GM21717 (cell line): ENCODE data around the gene ANXA8L1.
"Not testable (repeated sequence)": the region's sequence is repeated elsewhere in the genome, so short reads cannot be mapped to it uniquely, and the experiment has no call there.

Source experiments
- ATAC-seq: cut with Tn5 transposase; IDR thresholded peaks from one replicate; pipeline ENCODE4 v1.9.1; 2021; ENCODE audit warnings: mild to moderate bottlenecking, moderate library complexity; ENCODE audit not compliant: unreplicated experiment

The ANXA8L1 gene, protein sequence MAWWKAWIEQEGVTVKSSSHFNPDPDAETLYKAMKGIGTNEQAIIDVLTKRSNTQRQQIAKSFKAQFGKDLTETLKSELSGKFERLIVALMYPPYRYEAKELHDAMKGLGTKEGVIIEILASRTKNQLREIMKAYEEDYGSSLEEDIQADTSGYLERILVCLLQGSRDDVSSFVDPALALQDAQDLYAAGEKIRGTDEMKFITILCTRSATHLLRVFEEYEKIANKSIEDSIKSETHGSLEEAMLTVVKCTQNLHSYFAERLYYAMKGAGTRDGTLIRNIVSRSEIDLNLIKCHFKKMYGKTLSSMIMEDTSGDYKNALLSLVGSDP

DNA sequence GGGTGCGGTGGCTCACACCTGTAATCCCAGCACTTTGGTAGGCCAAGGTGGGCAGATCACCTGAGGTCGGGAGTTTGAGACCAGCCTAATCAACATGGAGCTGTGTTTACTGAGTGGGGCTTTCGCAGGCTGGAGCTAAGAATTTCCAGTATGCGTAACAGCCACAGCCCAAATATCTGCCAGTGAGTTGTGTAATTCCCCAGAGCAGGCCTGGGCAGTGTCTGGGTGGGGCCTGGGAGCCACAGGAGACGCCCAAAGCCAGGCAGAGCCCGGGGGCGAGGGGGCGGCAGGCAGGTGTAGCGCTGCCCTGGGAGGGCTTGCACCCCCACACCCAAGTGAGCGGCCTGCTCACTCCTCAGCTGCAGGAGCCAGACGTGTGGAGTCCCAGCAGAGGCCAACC, at the start of gene ANXA8L1:
Gene ANXA8L1, plus strand, starts transcription at position 371 of the 400 bp plus-strand sequence. CDS start 76 bp downstream, outside the sequence.
- not testable (repeated sequence) for ATAC-seq

DNA sequence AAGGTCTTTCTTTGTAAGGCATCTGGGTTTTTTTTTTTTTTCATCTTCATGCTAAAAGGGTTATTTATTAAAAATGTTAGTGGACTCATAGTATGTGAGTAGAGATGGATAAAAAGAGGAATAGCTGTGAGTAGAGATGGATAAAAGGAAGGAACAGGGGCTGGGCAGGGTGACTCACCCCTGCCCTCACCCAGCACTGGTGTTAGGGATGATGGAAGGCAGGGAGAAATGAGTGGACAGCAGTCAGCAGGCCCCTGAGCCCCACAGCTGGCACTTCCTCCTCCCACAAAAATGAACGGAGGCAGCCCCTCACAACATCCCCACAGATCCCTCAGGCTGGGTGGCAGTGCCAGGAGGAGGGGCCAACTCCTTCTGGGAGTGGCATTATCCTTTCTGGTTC, 49.5 kb upstream of the ANXA8L1 start:
- ATAC-seq: no peak

DNA sequence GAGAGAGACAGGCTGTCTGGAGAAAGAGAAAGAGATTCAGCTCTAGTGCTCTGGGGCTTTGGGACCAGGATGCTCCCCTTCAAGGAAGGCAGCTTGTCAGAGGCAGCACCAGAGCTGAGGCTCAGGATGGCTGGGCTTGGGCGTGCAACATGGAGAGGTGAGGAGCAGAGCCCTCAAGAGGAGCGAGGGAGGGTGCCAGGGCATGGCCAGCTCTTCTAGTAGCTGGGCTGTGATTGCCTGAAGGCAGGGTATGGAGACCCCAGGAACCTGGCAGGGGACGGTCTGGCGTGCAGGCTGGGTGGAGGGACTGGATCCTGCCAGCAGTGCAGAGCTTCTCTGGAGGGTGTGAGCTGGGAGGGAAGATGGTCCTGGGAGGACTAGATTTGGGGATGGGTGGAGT, 48.6 kb upstream of the ANXA8L1 start:
- no peak for ATAC-seq

DNA sequence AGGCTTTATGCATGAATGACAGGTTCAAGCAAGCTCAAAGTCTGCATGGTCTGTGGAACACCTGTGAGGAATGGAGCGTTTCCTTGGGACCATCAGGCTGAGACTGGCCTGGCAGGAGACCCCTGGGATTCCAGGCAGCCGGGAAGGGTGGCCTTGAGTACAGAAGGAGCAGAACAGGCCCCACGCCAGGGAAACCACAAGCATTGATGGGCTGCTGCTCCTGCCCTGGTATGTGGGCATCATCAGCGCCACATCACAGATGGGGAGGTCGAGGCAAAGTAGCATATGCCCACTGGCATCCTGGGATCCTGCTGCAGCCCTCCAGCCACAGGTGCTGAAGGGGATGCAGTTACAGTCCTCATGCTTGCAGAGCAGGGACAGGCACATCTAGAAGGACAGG, 47.9 kb upstream of the ANXA8L1 start:
- no peak for ATAC-seq

DNA sequence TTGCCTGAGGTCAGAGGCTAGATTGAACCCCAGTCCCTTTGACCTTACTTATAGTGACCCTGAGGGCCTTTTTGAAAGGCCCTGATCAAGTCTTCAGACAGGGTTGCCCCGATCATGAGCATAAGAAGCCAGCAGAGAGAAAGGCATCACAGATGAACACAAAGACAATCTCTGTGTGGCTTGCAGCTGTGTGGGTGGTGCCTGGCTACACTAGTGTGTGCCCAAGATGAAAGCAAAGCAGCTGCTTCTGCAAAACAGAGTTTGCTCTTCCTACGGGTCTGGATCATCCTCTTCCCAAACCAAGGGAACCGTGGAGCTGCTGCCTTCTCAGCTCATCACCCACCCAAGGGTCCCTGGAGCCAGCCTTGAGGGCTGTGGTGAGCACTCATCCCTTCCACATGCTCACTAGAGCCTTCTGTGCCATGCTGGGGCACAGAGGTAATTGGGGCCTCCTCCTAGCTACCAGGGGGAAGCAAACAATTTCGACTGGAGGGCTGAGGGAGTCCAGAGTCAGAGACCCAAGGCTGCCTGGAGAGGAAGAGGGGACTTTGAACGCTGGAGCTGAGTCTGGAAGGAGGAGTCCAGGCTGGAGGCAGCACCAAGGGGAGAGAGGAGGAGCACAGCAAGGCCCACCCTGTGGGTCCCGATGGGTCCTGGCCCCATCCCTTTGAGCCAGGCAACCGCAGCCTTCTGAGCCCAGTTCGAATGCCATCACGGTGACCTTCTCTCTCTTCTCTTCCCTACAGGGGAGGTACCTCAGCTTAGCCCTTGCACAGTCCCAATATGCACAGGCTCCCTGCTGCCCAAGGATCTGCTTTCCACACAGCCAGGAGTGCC, 46.5 kb upstream of the ANXA8L1 start:
- ATAC-seq: no peak

DNA sequence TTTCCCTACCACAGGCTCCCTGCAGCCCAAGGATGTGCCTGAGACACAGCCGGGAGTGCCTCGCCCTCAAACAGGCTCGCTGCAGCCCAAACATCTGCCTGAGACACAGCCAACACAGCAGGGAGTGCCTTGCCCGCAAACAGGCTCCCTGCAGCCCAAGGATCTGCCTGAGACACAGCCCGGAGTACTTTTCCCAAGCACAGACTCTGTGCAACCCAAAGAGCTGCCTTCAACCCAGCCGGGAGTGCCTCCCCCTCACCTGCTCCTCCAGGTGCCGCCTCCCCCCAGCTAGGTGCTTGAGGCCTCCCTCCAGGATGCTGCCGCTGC, 45.9 kb upstream of the ANXA8L1 start:
- ATAC-seq: no peak

DNA sequence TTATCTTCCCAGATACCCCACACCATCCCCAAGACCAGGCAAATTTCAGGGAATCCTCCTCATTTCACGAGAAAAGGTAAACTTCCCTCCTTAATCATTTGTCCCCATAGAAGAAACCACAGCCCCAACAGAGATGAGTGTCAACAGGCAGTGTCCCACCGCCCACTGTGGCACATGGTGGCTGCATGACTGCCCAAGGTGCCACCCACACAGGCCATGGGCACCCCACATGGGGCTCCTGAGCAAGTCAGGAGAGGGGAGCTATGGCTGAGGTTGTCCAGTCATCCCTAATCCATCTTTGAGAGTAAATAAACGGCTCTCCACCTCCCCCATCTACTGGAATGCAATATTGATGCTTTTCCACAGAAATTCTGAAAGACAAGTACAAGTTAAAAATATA, 44.7 kb upstream of the ANXA8L1 start:
- ATAC-seq: no peak

DNA sequence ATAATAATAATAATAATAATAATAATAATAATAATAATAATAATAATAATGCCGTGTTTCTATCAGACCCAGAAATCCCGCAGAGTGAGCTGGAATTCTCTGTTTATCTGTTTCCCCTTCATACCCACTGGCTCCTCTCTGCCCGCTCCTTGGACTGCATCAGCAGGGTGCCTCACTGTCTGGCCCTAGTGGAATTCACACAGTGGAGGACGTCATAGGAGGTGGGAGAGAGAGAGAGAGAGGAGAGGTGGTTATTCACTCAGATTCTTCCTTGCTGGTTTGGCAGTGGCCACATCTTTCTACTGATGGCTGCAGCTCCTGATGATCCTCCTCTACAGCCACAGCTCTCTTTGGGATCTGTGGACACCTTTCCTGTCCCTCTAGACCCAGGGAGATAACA, 10.1 kb upstream of the ANXA8L1 start:
- not testable (repeated sequence) for ATAC-seq

DNA sequence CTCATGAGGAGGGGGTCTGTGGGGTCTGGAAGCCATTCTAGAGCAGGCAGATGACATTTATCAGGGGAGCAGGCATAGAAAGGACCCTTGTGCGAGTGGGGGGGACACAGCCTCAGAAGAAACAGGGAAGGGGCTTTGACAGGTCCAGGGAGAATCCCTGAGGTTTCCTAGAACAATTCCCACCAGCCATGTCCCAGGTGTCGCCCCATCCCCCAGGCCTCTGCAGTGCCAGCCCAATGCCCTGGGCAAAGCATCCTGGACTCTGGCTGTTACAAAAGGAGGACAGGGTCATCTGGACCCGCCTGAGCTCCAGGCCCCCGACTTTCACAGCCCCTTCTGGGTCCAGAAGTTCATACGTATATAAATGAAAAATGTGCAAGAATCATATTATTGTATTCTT, 8.4 kb upstream of the ANXA8L1 start:
- ATAC-seq: not testable (repeated sequence)

DNA sequence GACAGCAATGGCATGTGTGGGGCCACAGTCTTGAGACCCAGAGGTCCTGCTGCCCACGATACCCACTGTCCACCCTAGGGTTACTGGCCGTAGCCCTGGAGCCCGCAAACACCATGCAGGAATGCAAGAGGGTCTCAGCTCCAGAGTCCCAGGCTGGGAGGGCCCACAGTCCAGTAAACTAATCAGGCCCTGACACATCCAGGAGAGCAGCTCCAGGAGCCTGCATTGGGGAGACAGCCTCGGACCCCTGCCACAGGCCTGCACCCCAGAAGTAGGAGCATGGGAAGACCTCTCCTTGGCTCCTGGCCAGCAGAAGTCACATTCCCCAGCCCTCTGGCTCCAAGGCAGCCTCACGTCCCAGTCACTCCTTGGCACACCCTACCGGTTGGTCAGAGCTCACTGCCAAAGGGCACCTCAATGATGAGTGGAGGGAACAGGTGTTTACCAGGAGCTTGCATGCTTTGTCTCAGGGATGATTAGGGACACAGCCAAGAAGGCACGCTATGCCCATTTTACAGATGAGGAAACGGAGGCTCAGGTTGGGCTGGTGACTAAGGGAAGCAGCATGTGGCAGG, 7.8 kb upstream of the ANXA8L1 start:
- not testable (repeated sequence) for ATAC-seq

DNA sequence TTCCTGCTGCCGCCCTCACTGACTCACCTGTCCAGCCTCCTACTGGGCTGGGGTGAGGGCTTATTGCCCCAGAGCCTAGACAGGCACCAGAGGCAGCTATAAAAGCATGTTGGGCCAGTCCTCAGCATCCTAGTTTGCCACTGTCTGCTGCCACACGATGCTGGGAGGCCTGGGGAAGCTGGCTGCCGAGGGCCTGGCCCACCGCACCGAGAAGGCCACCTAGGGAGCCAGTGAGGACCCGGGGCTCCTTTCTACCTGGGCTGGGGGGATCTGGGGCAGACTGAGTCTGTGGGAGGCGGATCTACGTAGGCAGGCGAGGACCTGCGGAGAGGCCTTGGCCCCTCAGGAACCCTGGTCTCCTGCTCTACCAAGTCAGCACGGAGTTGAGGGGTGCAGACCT, 6.6 kb upstream of the ANXA8L1 start:
- ATAC-seq: not testable (repeated sequence)

DNA sequence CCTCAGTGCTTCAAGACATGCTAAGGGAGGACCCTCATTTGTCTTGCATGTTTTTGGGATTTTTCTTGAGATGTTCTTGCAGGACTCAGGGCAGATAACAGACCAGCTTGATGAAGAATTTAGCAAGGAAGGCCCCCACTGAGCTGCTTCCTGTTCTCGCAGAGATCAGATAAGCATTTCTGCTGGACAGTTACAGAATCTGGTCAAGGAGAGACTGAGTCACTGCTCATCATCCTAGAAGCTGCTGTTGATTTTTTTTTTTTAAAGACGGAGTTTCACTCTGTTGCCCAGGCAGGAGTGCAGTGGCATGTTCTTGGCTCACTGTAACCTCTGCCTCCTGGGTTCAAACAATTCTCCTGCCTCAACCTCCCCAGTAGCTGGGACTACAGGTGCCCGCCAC, 1.2 kb upstream of the ANXA8L1 start:
- ATAC-seq: not testable (repeated sequence)

DNA sequence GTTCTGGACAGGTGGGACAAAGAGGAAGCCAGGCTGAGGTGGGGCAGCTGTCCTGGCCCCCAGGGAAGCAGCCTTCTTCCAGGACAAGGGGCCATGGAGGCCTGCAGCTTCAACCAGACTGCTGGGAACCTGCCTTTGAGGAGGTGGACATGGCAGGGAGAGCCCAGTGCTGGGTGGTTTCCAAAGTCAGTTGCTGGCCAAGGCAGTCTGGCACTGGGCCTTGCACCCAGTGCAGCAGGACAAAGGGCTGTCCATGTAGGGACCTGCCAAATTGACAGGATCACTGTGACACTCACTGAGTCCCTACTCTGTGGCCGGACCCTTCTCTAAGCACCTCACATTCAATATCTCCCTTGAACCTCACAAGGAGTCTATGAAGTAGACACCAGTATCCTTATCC, 1.4 kb downstream of the ANXA8L1 start:
- ATAC-seq: not testable (repeated sequence)

DNA sequence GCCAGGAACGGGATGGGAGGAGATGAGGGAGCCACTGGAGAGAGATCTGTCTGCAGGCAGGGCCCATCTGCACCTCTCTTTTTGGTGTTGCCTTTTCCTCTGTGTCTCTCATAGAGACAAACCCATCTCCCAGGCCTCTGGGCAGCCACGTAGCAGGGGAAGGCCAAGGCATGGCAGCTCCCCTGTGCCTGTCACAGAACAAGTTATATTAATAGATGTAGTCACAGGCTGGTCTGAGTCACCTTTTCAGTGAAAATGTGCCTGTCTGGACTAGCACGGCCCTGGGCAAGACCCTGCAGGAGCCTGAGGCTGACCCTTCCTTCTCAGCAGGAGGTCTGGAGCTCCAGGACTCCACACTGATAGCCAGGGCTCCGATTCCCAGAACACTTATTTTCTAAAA, 2.1 kb downstream of the ANXA8L1 start:
- ATAC-seq: not testable (repeated sequence)

DNA sequence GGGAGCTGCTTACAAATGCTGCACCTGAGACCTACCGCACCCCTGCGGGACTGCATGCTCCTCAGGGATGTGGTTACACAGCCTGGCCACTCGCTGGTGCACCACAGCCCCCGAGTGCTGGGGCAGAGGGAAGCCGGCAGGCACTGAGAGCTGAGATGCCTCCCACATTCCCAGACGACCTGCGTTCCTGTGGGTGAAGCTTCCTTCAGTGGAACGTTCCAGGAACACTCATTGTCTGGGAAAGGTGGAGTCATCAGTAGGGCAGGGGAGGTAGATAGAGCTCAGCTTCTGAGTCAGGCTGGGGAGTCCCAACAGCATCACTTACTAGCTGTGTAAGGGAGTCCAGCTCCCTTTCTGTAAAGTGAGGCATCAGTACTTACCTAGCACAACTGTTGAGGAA, 2.5 kb downstream of the ANXA8L1 start:
- ATAC-seq: not testable (repeated sequence)

DNA sequence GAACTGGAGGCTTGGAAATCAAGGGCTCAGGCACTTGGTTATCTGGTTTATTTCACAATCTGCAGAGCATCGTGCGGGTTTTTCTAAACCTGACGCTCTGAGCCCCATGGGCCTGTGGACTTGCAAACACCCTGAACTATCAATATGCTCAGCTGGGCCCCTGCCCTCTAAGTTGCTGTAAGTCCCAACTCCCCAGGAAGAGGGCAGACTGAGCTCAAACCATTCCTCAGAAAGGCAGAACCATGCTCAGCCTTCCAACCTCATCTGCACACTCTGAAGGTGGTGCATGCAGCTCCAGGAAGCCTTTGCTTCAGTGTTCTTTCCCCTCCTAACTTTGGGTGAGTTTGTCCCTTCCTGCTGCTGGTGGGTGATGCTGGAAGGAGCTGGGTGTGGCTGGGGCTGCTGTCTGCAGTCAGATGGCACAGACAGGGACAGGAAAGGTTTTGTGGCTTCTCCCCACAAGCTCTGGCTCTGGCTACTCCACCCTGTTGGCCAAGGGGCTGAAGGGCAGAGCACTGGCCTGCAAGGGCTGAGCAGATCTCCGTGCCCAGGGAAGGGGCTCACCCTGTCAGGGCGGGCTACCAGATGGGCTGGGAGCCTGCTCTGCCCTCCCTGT, 3.8 kb downstream of the ANXA8L1 start:
- not testable (repeated sequence) for ATAC-seq

DNA sequence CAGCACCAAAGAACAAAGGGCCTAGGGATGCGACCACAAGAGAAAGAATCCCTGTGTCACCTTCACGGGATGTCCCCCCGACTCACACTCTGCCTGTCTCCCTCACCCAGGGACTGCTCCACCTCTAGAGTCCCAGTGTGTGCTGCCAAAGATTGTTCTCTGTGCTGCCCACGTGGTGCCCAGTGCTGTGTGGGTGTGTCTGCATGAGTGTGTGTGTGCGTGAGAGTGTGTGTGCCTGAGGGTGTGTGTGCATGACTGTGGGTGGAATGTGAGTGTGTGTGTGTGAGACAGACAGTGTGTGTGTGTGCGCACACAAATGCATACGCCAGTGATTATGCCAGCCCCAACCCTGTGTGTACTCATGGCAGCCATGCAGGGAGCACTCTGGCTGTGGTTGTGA, 10.3 kb downstream of the ANXA8L1 start:
- not testable (repeated sequence) for ATAC-seq

DNA sequence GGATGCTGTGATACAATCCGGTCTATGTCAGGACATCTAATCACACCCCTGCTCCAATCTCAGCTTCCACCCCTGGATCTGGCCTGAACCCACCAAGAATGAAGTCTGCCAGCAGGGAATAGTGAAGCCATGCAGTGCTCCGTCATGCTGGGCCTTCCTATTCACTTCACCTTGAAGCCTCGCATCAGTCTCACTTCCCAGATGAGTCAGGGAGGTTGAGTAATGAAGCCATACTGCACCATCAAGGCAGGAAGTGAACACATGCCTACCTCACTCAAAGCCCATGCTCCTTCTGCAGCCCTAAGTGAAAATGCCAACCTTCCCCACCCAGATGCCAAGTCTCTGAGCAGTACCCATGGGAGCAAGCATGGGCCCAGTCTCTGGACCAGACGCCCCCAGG, 11.1 kb downstream of the ANXA8L1 start:
- peak; percentile 83 for ATAC-seq

DNA sequence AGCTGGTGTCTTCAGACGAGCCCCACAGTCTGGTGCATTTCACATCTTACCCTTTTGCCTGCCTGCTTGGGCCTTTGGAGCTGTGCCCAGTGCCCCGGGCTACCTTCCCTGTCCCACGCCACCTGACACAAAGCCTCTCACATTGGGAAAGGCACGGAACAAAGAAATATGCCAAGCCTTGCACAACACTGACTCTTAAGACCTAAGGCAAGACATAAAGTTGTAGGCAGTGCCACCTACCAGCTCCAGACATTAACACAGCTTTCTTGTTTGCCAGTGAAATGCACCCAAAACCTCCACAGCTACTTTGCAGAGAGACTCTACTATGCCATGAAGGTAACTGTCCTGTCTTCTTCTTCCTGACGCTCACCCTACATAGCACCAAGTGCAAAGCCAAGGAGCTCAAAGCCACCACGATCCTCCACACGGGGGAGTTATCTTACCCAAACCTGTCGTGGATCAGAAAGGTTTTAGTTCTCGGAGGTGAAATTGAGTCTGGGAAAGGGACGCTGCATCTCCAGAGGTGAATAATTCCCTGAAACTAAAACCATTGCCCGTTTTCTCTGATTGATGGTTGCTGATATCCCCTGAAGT, 11.8 kb downstream of the ANXA8L1 start:
- ATAC-seq: not testable (repeated sequence)

DNA sequence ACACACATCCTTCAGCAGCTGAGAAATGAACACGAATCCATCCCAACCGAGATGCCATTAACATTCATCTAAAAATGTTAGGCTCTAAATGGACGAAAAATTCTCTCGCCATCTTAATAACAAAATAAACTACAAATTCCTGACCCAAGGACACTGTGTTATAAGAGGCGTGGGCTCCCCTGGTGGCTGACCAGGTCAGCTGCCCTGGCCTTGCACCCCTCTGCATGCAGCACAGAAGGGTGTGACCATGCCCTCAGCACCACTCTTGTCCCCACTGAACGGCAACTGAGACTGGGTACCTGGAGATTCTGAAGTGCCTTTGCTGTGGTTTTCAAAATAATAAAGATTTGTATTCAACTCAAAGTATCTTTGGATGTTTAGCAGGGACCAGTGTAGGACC, 15.8 kb downstream of the ANXA8L1 start:
- ATAC-seq: not testable (repeated sequence)
